ENCODE results near the gene ZNF473. TPM values are rescaled to one million over a fixed set of nuclear protein-coding genes. Genes with fewer than 3 reads are reported as not detected.
"Not testable (repeated sequence)": the region's sequence is repeated elsewhere in the genome, so short reads cannot be mapped to it uniquely, and the experiment has no call there.

ZNF473 gene
- total RNA-seq, 1 donor from 2014 or later, result 9.6 TPM

DNA sequence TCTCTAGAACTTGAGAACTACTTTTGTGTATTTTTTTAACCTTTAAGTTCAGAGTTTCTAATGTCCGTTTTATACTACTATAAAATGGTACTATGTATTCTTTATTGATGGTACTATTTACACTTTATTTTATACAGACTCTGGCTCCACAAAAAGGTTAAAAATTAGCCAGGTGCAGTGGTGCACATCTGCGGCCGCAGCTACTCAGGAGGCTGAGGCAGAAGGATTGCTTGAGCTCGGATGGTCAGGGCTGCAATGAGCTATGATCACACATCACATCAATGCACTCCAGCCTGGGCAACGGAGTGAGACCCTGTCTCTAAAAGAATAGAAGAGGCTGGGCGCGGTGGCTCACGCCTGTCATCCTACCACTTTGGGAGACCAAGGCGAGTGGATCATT lies 66.0 kb downstream of the ZNF473 start:
- intact Hi-C loops (cut with micrococcal nuclease), result not testable (repeated sequence)

DNA sequence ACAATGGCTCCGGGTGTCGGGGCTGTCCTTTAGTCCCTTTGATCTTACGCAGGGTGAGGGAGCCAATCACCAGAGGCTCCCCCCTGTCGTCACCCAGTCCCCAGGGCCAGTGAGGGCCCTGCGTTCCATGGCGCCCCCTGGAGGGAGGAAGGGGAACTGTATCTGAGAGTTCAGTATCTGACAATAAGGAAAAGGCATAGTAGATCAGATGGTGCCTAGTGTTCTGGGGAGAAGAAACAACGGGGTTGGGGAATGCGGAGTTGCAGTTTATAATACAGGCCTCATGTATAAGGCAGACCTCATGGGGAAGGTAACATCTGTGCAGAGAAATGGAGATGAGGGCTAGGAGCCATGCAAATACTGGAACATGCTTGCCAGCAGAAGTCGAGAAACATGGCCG lies 66.8 kb downstream of the ZNF473 start:
- intact Hi-C loops (cut with micrococcal nuclease), result not testable (repeated sequence)

- intact Hi-C loops (cut with micrococcal nuclease), result not testable (repeated sequence)
Observed at GRCh38 chr19:50097884-50098283, 72.1 kb downstream of the ZNF473 start.

- intact Hi-C loops (cut with micrococcal nuclease), result not testable (repeated sequence)
Observed at GRCh38 chr19:50098892-50099291, 73.1 kb downstream of the ZNF473 start.

DNA sequence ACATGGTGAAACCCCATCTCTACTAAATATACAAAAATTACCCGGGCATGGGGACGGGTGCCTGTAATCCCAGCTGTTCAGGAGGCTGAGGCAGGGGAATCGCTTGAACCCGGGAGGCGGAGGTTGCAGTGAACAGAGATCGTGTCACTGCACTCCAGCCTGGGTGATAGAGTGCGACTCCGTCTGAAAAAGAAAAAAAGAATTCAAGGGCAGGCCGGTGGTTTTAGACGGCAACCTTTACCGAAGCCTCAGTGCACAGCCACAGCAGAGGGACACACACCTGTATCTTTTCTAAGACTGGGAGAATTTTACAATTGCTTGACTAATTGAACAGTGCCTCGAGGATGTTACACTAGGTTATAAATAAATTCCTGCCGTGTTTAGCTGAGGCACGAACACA lies 73.9 kb downstream of the ZNF473 start:
- intact Hi-C loops (cut with micrococcal nuclease), result not testable (repeated sequence)

DNA sequence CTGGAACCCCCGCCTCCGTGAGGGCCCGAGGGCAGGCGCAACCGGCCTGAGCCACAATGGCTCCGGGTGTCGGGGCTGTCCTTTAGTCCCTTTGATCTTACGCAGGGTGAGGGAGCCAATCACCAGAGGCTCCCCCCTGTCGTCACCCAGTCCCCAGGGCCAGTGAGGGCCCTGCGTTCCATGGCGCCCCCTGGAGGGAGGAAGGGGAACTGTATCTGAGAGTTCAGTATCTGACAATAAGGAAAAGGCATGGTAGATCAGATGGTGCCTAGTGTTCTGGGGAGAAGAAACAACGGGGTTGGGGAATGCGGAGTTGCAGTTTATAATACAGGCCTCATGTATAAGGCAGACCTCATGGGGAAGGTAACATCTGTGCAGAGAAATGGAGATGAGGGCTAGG lies 75.1 kb downstream of the ZNF473 start:
- intact Hi-C loops (cut with micrococcal nuclease), result not testable (repeated sequence)

Other genes with a start within 250 kb of the ZNF473 start
- gene FUZ, start 212.7 kb upstream of the ZNF473 start, total RNA-seq, result 10.0 and 11.7 TPM in 2 replicates
- 57.8 and 59.5 TPM in 2 replicates for gene MED25, start 207.7 kb upstream of the ZNF473 start, total RNA-seq
- gene PTOV1, start 174.8 kb upstream of the ZNF473 start, total RNA-seq, result 77.9 and 85.2 TPM in 2 replicates
- gene PNKP, start 158.4 kb upstream of the ZNF473 start, total RNA-seq, result 178 and 185 TPM in 2 replicates
- 20.1 and 20.4 TPM in 2 replicates for gene AKT1S1, start 148.7 kb upstream of the ZNF473 start, total RNA-seq
- gene TBC1D17, start 148.3 kb upstream of the ZNF473 start, total RNA-seq, result 41.2 and 46.3 TPM in 2 replicates
- 10.3 and 10.4 TPM in 2 replicates for gene IL4I1, start 129.1 kb upstream of the ZNF473 start, total RNA-seq
- gene ATF5, start 96.8 kb upstream of the ZNF473 start, total RNA-seq, result 20.5 and 22.8 TPM in 2 replicates
- 149 and 155 TPM in 2 replicates for gene NUP62, start 96.5 kb upstream of the ZNF473 start, total RNA-seq
- not detected in 2 replicates for gene SIGLEC11, start 64.8 kb upstream of the ZNF473 start, total RNA-seq
- gene VRK3, start 633 bp upstream of the ZNF473 start, total RNA-seq, result 73.2 and 80.2 TPM in 2 replicates
- not detected in 2 replicates for gene IZUMO2, start 137.3 kb downstream of the ZNF473 start, total RNA-seq
- not detected in 2 replicates for gene MYH14, start 177.6 kb downstream of the ZNF473 start, total RNA-seq

All from T-helper 1 cell treated with Interleukin-12 subunit alpha and Interleukin-12 subunit beta and Interleukin-4 antibody, amounts not matched to agents 30 ng/mL and 1 ng/mL, for 36 hours (primary cell).